GM12801 (cell line): Measurements from ENCODE around the gene PRRX2.

Source experiments
- TF ChIP-seq, protein P1 (sequence below): IDR thresholded peaks from one replicate; pipeline ENCODE4 v1.5.1; 2011; ENCODE audit warnings: control low read depth; ENCODE audit not compliant: insufficient read length; ENCODE audit errors: extremely low read depth

The PRRX2 gene

DNA sequence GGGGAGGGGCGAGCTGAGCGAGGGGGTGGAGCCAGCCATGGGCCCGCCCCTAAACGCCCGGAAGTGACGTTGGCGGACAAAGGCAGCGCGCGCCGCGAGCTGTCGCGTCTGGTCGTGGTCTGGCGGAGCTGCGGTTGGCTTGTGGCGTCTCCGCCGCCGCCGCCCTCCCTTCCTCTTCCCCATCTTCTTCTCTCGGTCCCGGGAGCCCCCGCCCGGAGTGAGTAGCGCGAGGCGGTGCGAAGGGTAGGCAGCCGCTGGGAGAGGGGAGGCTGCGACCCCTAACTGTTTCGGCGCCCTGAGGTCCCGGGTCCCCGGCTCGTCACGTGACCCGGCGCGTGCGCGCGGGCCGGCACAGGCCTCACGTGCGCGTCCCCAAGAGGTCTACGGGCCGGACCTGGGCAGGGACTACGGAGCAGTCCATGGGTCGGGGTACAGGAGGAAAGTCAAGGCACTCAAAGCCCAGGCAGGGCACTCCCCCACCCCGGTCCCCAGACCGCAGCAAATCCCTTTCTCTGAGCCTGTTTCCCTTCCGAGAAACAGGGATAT lies 39.3 kb upstream of the PRRX2 start, which contains the start of gene NTMT1:
Gene NTMT1 (plus strand): TSS at position 85 of the 546 bp plus-strand sequence. CDS start 6,541 bp downstream, outside the sequence.
- TF ChIP-seq, protein P1, sequence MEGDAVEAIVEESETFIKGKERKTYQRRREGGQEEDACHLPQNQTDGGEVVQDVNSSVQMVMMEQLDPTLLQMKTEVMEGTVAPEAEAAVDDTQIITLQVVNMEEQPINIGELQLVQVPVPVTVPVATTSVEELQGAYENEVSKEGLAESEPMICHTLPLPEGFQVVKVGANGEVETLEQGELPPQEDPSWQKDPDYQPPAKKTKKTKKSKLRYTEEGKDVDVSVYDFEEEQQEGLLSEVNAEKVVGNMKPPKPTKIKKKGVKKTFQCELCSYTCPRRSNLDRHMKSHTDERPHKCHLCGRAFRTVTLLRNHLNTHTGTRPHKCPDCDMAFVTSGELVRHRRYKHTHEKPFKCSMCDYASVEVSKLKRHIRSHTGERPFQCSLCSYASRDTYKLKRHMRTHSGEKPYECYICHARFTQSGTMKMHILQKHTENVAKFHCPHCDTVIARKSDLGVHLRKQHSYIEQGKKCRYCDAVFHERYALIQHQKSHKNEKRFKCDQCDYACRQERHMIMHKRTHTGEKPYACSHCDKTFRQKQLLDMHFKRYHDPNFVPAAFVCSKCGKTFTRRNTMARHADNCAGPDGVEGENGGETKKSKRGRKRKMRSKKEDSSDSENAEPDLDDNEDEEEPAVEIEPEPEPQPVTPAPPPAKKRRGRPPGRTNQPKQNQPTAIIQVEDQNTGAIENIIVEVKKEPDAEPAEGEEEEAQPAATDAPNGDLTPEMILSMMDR, result no peak

GRCh38 chr9:129626625-129627284 lies 38.7 kb upstream of the PRRX2 start:
- TF ChIP-seq, protein P1, result no peak

DNA sequence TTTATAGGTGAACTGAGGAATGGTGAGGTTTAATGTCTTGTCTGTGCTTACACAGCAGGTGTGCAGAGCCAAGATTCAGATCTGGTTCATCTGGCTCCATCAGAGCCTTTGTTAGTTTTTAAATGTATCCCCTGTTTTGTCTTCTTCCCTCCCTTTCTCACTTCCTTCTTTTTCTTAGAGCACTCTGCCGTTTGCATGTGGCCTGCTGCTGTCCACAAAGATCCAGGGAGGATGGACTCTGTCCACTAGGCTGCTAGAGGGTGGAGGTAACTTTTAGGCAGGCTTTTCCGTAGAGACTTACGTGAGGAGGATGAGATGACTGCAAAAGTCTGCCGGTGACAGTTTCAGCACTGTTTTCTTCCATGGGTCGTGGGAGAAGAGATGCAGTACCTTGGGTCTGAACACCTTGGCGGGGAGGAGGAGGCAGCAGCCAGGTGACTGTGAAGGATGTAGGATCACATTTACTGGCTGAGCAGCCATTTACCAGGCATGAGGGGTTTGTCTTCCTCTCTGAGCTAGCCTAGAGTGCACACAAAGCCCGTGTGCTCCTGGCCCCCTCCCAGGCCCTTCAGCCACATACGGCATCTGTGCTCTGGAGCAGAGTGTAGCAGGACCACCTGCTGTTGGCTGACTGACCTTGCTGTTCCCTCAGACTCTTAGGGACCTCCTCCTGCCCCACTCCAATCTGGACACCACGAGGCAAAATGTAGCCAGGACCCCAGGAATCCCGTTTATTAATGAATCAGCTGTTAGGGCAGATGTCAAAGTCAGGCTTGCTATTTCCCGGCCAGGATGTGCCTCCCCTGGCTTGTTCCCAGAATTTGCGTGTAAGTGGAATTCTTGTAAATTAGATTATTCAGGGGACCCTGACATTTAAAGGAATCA lies 37.6 kb upstream of the PRRX2 start:
- TF ChIP-seq, protein P1, result no peak

- TF ChIP-seq, protein P1, result no peak
Observed at GRCh38 chr9:129628709-129629108, 36.7 kb upstream of the PRRX2 start.

DNA sequence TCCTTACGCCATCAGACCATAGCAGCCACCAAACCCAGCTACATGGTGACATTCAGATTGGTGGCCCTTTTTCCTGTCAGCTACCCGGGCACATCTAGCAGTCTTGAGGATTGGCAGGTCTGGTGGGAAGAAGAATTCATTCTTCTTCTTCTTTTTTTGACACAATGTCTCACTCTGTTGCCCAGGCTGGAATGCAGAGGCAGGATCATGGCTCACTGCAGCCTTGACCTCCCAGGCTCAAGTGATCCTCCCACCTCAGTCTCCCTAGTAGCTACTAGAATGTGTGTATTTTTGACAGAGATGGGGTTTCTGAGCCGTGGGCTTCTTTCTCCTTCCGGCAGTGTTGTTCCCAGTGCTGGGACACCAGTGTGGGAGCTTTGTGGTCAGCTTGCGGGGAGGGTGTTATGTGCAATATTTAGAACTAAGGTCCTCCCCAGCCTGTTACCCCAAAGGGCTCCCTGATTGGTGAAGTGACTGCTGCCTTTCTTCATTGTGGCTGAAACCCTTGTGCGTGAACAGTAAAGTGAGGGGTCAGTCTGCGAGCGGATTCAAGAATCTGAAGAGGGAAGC lies 36.1 kb upstream of the PRRX2 start:
- TF ChIP-seq, protein P1, result no peak

GRCh38 chr9:129630967-129631673 lies 34.3 kb upstream of the PRRX2 start:
- TF ChIP-seq, protein P1, result no peak
